ENCODE results near the gene UBE3C.
A peak's percentile ranks its signal among the peaks of the same experiment; 100 is the strongest.
"Not testable (repeated sequence)": the region's sequence is repeated elsewhere in the genome, so short reads cannot be mapped to it uniquely, and the experiment has no call there.

UBE3C gene

GRCh38 chr7:157274094-157274634 is 135.4 kb downstream of the UBE3C start:
- not testable (repeated sequence) for DNase-seq

GRCh38 chr7:157274991-157275427 is 136.3 kb downstream of the UBE3C start:
- DNase-seq = no peak

GRCh38 chr7:157276091-157276561 is 137.4 kb downstream of the UBE3C start:
- no peak for DNase-seq

- peak; percentile 88 for DNase-seq
These were observed 138.2 kb downstream of the UBE3C start for GRCh38 chr7:157276731-157277562.

GRCh38 chr7:157277568-157277967 is 138.8 kb downstream of the UBE3C start:
- not testable (repeated sequence) for DNase-seq

GRCh38 chr7:157278167-157278790 is 139.6 kb downstream of the UBE3C start:
- DNase-seq = no peak

GRCh38 chr7:157278791-157279724 is 140.3 kb downstream of the UBE3C start:
- no peak for DNase-seq

- DNase-seq = no peak
These were observed 141.1 kb downstream of the UBE3C start for GRCh38 chr7:157279741-157280215.

GRCh38 chr7:157280216-157280841 is 141.6 kb downstream of the UBE3C start:
- no peak for DNase-seq

GRCh38 chr7:157281221-157281998 is 142.7 kb downstream of the UBE3C start:
- no peak for DNase-seq

GRCh38 chr7:157282141-157282801 is 143.5 kb downstream of the UBE3C start:
- no peak for DNase-seq

GRCh38 chr7:157284229-157285014 is 145.7 kb downstream of the UBE3C start:
- no peak for DNase-seq

- no peak for DNase-seq
These were observed 152.8 kb downstream of the UBE3C start for GRCh38 chr7:157291404-157292080.

- no peak for DNase-seq
These were observed 153.5 kb downstream of the UBE3C start for GRCh38 chr7:157292258-157292657.

GRCh38 chr7:157292770-157293412 is 154.2 kb downstream of the UBE3C start:
- no peak for DNase-seq

- no peak for DNase-seq
These were observed 154.7 kb downstream of the UBE3C start for GRCh38 chr7:157293413-157293788.

- DNase-seq = no peak
These were observed 156.0 kb downstream of the UBE3C start for GRCh38 chr7:157294773-157295172.

GRCh38 chr7:157295338-157295737 is 156.6 kb downstream of the UBE3C start:
- no peak for DNase-seq

- DNase-seq = no peak
These were observed 158.5 kb downstream of the UBE3C start for GRCh38 chr7:157297185-157297584.

Measured in NCI-H2171 treated with DMSO at 0.1 percent for 48 hours (cell line).